ENCODE data around the gene PFN2. TPM values are rescaled to one million over a fixed set of nuclear protein-coding genes. Genes with fewer than 3 reads are reported as not detected.

PFN2 gene
- total RNA-seq, 1 donor = 198 TPM

DNA sequence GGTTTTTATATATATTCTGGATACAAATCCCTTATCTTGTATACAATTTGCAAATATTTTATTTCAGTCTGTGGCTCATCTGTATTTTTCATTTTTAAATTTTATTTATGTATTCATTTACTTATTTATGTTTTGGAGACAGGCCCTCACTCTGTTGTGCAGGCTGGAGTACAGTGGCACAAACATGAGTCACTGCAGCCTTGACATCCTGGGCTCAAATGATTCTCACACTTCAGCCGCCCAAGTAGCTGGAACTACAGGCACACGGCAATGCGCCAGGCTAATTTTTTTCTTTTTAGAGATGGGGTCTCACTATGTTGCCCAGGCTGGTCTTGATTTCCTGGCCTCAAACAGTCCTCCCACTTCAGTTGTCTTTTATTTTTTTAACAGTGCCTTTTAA is 50.6 kb downstream of the PFN2 start:
- no peak overlapping the region for H3K4me3 ChIP-seq (ENCODE audit: low read depth, low read length)
- DNase-seq (ENCODE audit: low read depth) = no peak
- TF ChIP-seq, protein P1, sequence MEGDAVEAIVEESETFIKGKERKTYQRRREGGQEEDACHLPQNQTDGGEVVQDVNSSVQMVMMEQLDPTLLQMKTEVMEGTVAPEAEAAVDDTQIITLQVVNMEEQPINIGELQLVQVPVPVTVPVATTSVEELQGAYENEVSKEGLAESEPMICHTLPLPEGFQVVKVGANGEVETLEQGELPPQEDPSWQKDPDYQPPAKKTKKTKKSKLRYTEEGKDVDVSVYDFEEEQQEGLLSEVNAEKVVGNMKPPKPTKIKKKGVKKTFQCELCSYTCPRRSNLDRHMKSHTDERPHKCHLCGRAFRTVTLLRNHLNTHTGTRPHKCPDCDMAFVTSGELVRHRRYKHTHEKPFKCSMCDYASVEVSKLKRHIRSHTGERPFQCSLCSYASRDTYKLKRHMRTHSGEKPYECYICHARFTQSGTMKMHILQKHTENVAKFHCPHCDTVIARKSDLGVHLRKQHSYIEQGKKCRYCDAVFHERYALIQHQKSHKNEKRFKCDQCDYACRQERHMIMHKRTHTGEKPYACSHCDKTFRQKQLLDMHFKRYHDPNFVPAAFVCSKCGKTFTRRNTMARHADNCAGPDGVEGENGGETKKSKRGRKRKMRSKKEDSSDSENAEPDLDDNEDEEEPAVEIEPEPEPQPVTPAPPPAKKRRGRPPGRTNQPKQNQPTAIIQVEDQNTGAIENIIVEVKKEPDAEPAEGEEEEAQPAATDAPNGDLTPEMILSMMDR (IDR thresholded peaks at IDR 0.05; ENCODE audit: insufficient read depth, low read length) = no peak

- TF ChIP-seq, protein P1 (IDR thresholded peaks at IDR 0.05; ENCODE audit: insufficient read depth, low read length) = no peak
- no peak for DNase-seq (ENCODE audit: low read depth)
Observed at GRCh38 chr3:149919509-149919908, 51.2 kb downstream of the PFN2 start.

DNA sequence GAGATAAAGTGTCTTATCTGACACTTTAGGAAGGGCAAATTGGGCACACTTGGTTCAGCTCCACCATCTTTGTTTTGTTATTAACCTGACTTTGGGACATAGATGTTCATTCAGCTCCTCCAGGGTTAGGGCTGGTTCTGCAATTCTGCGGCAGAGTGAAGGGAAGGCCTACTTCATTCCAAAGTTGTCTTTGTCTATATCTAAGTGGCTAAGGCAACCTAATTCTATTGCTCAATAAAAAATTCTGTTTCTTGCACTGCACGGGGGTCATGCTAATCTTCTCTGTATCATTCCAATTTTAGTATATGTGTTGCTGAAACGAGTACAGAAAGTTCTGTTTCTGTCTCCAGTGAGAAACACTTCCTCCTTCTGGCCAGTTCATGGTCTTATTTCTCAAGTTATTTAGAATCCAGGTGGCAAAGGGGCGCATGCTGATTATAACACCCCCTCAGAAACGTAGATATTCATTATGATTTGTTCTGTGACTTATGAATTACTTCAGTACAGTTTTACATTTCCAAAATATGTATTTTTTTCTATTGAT is 53.5 kb downstream of the PFN2 start:
- TF ChIP-seq, protein P1 (IDR thresholded peaks at IDR 0.05; ENCODE audit: insufficient read depth, low read length) = no peak
- no peak overlapping the region for H3K4me3 ChIP-seq (ENCODE audit: low read depth, low read length)
- DNase-seq (ENCODE audit: low read depth) = no peak

More at GRCh38 chr3:149919509-149919908, 51.2 kb downstream of the PFN2 start:
- no peak overlapping the region for H3K4me3 ChIP-seq (ENCODE audit: low read depth, low read length)

Small RNAs within 50 kb of the gene (small RNA-seq; reads per million reads assigned to genes)
- gene RNU6-720P = not detected

Other genes starting within 250 kb of the PFN2 start
- gene COMMD2, start 218.4 kb downstream of the PFN2 start, total RNA-seq (ENCODE audit: low replicate concordance) = 20.3 and 42.7 TPM in 2 replicates
- not detected in 2 replicates for gene ANKUB1, start 178.3 kb downstream of the PFN2 start, total RNA-seq (ENCODE audit: low replicate concordance)
- gene RNF13, start 157.7 kb downstream of the PFN2 start, total RNA-seq (ENCODE audit: low replicate concordance) = 52.7 and 68.8 TPM in 2 replicates

Measured in fibroblast of the aortic adventitia (primary cell).